ENCODE data around the gene MNAT1.
A peak's percentile ranks its signal among the peaks of the same experiment; 100 is the strongest.

The MNAT1 gene

DNA sequence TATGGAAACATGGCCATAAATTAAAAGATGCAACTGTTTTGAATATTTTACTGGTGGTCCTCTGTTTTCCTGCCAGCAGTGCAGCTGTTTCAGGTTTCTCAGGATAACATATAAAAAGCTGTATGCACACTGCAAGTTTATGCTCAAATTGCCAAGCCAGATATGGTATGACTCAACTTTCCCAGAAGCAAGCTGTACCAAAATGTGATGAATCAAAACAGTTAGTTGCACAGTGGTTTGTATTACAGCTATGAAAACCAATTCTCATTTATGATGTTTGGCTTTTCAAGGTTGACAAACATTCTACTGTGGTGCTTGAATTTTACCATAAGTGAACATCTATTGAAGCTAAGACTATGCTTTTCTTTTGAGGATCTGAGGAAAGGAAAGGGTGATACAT lies 230.8 kb downstream of the MNAT1 start:
- Histone ChIP-seq H3K9me3 (ENCODE audit: control insufficient read depth in 5 of 5, low read length in 5 of 5) (no peaks in the 10 kb centered on the region), H3K36me3 (ENCODE audit: control insufficient read depth in 5 of 5, insufficient read depth in 5 of 5, low read length in 5 of 5) (no peaks in the 10 kb centered on the region), H3K4me3 (ENCODE audit: low read depth in 1 of 5, low read length in 5 of 5) (no peak overlapping the region), H3K9ac (ENCODE audit: low read length in 5 of 5) (no peak overlapping the region), H3K27ac (ENCODE audit: low read depth, low read length) (no peak overlapping the region), H3K4me1 (ENCODE audit: control insufficient read depth in 5 of 5, insufficient read depth in 5 of 5, low read length in 5 of 5) (no peaks in the 10 kb centered on the region), H3K27me3 (ENCODE audit: control insufficient read depth in 5 of 5, insufficient read depth in 4 of 5, low read length in 5 of 5) (no peaks in the 10 kb centered on the region)

DNA sequence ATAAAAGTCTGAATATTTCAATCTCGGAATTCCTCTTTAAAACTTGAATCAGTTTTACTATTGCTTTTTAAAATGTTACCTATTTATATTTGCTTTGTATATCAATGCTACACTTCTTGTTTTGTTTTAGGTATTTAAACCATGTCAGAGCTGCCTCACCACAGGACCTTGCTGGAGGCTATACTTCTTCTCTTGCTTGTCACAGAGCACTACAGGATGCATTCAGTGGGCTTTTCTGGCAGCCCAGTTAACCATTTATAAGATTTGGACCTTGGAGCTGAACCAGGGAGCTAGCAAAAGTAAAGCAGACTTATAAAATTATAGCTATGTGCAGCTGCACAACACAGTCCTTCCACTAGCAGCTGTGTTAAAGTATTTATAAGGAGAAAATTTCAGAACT lies 233.5 kb downstream of the MNAT1 start:
- Histone ChIP-seq H3K27me3 (ENCODE audit: control insufficient read depth in 5 of 5, insufficient read depth in 4 of 5, low read length in 5 of 5) (no peaks in the 10 kb centered on the region), H3K36me3 (ENCODE audit: control insufficient read depth in 5 of 5, insufficient read depth in 5 of 5, low read length in 5 of 5) (peaks cover 0 to under 1% (median 0%) of the 10 kb centered on the region in 5 donors), H3K27ac (ENCODE audit: low read depth, low read length) (no peak overlapping the region), H3K4me3 (ENCODE audit: low read depth in 1 of 5, low read length in 5 of 5) (no peak overlapping the region), H3K4me1 (ENCODE audit: control insufficient read depth in 5 of 5, insufficient read depth in 5 of 5, low read length in 5 of 5) (no peaks in the 10 kb centered on the region), H3K9ac (ENCODE audit: low read length in 5 of 5) (no peak overlapping the region), H3K9me3 (ENCODE audit: control insufficient read depth in 5 of 5, low read length in 5 of 5) (no peaks in the 10 kb centered on the region)

DNA sequence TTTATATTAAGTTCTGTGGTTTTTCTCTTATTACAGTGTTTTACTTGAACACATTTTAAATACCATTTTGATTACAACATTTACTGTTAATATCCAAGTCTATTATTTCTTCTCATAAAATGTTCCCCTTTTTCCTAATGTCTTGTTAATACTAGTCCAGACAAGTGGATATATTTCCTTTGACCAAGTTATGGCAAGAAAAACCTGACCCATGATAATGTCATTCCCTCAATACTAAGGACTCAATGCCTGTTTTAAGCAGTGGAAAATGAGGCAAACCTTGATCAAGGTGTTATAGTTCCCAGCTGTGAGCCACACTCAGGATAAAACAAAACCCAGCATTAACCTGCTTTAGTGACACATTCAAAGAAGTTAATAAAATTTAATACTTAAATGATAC lies 234.1 kb downstream of the MNAT1 start:
- no peak overlapping the region for H3K27ac ChIP-seq (ENCODE audit: low read depth, low read length)
- H3K4me3 ChIP-seq (ENCODE audit: low read depth in 1 of 5, low read length in 5 of 5): no peak overlapping the region
- peaks cover 0 to 6% (median 0%) of the 10 kb centered on the region in 5 donors for H3K36me3 ChIP-seq (ENCODE audit: control insufficient read depth in 5 of 5, insufficient read depth in 5 of 5, low read length in 5 of 5)
- no peak overlapping the region for H3K9ac ChIP-seq (ENCODE audit: low read length in 5 of 5)
- no peaks in the 10 kb centered on the region for H3K9me3 ChIP-seq (ENCODE audit: control insufficient read depth in 5 of 5, low read length in 5 of 5)
- no peaks in the 10 kb centered on the region for H3K27me3 ChIP-seq (ENCODE audit: control insufficient read depth in 5 of 5, insufficient read depth in 4 of 5, low read length in 5 of 5)
- H3K4me1 ChIP-seq (ENCODE audit: control insufficient read depth in 5 of 5, insufficient read depth in 5 of 5, low read length in 5 of 5): no peaks in the 10 kb centered on the region

DNA sequence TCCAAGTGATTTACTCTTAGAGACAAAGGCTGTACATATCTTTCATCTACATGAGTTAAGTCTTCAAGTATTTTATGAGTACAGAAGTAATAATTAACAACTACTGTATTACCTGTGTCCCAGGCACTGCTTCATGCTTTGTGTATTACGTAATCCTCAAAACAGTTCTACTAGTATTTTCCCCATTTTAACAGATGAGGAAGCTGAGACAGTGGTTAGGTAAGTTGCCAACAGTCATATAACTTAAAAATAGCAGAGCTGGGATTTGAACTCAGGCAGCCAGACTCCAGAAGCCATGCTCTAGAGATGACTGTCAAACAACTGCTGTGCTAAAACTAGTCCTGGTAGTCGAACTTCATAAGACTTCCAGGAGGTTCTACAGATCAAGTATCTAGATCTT lies 235.6 kb downstream of the MNAT1 start:
- H3K9me3 ChIP-seq (ENCODE audit: control insufficient read depth in 5 of 5, low read length in 5 of 5): no peaks in the 10 kb centered on the region
- no peaks in the 10 kb centered on the region for H3K27me3 ChIP-seq (ENCODE audit: control insufficient read depth in 5 of 5, insufficient read depth in 4 of 5, low read length in 5 of 5)

DNA sequence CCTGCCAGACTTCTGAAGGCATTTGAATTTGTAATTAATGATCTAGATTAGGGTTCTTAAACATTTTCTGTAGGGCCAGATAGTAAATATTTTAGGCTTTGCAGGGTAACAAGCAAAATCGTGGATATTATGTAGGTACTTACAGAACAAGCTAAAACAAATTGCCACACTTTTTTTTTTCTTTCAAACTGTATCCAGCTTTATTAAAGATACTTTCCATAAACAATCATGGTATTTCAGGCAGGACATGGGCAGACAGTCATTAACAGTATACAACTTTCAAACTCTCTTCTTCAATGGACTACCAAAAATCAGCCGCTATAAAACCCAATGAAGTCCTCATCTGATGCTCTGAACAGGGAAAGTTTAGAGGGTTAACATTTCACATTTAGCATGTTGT lies 236.7 kb downstream of the MNAT1 start:
- Histone ChIP-seq H3K4me3 (ENCODE audit: low read depth in 1 of 5, low read length in 5 of 5) (no peak overlapping the region), H3K36me3 (ENCODE audit: control insufficient read depth in 5 of 5, insufficient read depth in 5 of 5, low read length in 5 of 5) (peaks cover 2 to 20% (median 16%) of the 10 kb centered on the region in 5 donors), H3K27me3 (ENCODE audit: control insufficient read depth in 5 of 5, insufficient read depth in 4 of 5, low read length in 5 of 5) (no peaks in the 10 kb centered on the region), H3K9ac (ENCODE audit: low read length in 5 of 5) (no peak overlapping the region), H3K9me3 (ENCODE audit: control insufficient read depth in 5 of 5, low read length in 5 of 5) (no peaks in the 10 kb centered on the region), H3K4me1 (ENCODE audit: control insufficient read depth in 5 of 5, insufficient read depth in 5 of 5, low read length in 5 of 5) (no peaks in the 10 kb centered on the region), H3K27ac (ENCODE audit: low read depth, low read length) (no peak overlapping the region)

More for the DNA sequence above, 235.6 kb downstream of the MNAT1 start:
- peaks cover 2 to 9% (median 6%) of the 10 kb centered on the region in 5 donors for H3K36me3 ChIP-seq (ENCODE audit: control insufficient read depth in 5 of 5, insufficient read depth in 5 of 5, low read length in 5 of 5)
- no peaks in the 10 kb centered on the region for H3K4me1 ChIP-seq (ENCODE audit: control insufficient read depth in 5 of 5, insufficient read depth in 5 of 5, low read length in 5 of 5)
- H3K27ac ChIP-seq (ENCODE audit: low read depth, low read length): no peak overlapping the region
- no peak overlapping the region for H3K9ac ChIP-seq (ENCODE audit: low read length in 5 of 5)
- no peak overlapping the region for H3K4me3 ChIP-seq (ENCODE audit: low read depth in 1 of 5, low read length in 5 of 5)

DNA sequence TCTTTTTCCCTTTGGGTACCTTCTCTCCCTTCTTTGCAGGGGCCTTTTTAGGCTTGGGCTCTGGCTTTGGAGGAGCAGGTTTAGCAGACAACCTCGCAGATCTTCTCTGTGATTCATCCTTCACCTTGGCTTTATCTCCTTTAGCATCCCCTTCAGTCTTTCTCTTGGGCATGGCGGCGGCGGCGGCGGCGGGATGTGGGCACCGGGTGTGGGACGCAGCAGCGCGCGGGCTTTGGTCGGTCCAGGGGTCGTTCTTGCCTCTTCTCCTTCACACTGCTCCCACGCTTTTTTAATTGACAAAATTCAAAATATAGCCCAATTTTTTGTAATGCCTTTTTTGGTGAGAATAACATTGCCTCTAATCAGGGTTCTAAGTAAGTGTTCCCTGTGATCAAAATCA lies 237.7 kb downstream of the MNAT1 start:
- H3K4me1 ChIP-seq (ENCODE audit: control insufficient read depth in 5 of 5, insufficient read depth in 5 of 5, low read length in 5 of 5): no peaks in the 10 kb centered on the region
- no peak overlapping the region for H3K27ac ChIP-seq (ENCODE audit: low read depth, low read length)
- peaks cover 2 to 23% (median 18%) of the 10 kb centered on the region in 5 donors for H3K36me3 ChIP-seq (ENCODE audit: control insufficient read depth in 5 of 5, insufficient read depth in 5 of 5, low read length in 5 of 5)
- no peak overlapping the region for H3K9ac ChIP-seq (ENCODE audit: low read length in 5 of 5)
- no peaks in the 10 kb centered on the region for H3K27me3 ChIP-seq (ENCODE audit: control insufficient read depth in 5 of 5, insufficient read depth in 4 of 5, low read length in 5 of 5)
- no peaks in the 10 kb centered on the region for H3K9me3 ChIP-seq (ENCODE audit: control insufficient read depth in 5 of 5, low read length in 5 of 5)
- H3K4me3 ChIP-seq (ENCODE audit: low read depth in 1 of 5, low read length in 5 of 5): no peak overlapping the region

- Histone ChIP-seq H3K9ac (ENCODE audit: low read length in 5 of 5) (no peak overlapping the region), H3K9me3 (ENCODE audit: control insufficient read depth in 5 of 5, low read length in 5 of 5) (no peaks in the 10 kb centered on the region), H3K4me1 (ENCODE audit: control insufficient read depth in 5 of 5, insufficient read depth in 5 of 5, low read length in 5 of 5) (peaks cover 0 to 5% (median 0%) of the 10 kb centered on the region in 5 donors), H3K27ac (ENCODE audit: low read depth, low read length) (no peak overlapping the region), H3K4me3 (ENCODE audit: low read depth in 1 of 5, low read length in 5 of 5) (no peak overlapping the region), H3K36me3 (ENCODE audit: control insufficient read depth in 5 of 5, insufficient read depth in 5 of 5, low read length in 5 of 5) (peaks cover 2 to 23% (median 18%) of the 10 kb centered on the region in 5 donors), H3K27me3 (ENCODE audit: control insufficient read depth in 5 of 5, insufficient read depth in 4 of 5, low read length in 5 of 5) (no peaks in the 10 kb centered on the region)
Observed at GRCh38 chr14:60973070-60973469, 238.5 kb downstream of the MNAT1 start.

DNA sequence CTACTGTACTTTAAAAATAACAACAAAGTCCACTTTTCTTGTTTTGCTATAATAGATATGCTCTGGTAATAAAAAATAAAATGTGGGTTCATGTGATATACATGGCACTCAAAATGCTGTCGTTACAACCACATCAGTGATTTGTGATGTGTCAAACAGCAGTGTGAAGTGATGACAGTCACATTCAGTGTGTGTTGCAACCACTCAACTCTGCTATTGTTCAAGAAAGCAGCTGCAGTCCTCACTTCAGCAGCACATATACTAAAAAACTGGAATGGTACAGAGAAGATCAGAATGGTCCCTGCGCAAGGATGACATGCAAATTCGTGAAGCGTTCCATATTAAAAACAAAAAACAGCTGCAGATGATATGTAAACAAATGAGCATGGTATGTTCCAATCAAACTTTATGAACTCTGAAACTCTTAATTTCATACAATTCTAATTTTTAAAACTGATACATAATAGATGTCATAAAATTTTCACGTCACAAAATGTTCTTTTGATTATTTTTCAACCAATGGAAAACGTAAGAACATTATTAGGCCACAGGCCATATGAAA lies 239.6 kb downstream of the MNAT1 start:
- peaks cover 0 to 8% (median 0%) of the 10 kb centered on the region in 5 donors for H3K4me1 ChIP-seq (ENCODE audit: control insufficient read depth in 5 of 5, insufficient read depth in 5 of 5, low read length in 5 of 5)
- H3K36me3 ChIP-seq (ENCODE audit: control insufficient read depth in 5 of 5, insufficient read depth in 5 of 5, low read length in 5 of 5): peaks cover 2 to 23% (median 18%) of the 10 kb centered on the region in 5 donors
- no peak overlapping the region for H3K27ac ChIP-seq (ENCODE audit: low read depth, low read length)
- H3K27me3 ChIP-seq (ENCODE audit: control insufficient read depth in 5 of 5, insufficient read depth in 4 of 5, low read length in 5 of 5): no peaks in the 10 kb centered on the region
- H3K9ac ChIP-seq (ENCODE audit: low read length in 5 of 5): no peak overlapping the region
- no peaks in the 10 kb centered on the region for H3K9me3 ChIP-seq (ENCODE audit: control insufficient read depth in 5 of 5, low read length in 5 of 5)
- H3K4me3 ChIP-seq (ENCODE audit: low read depth in 1 of 5, low read length in 5 of 5): no peak overlapping the region

DNA sequence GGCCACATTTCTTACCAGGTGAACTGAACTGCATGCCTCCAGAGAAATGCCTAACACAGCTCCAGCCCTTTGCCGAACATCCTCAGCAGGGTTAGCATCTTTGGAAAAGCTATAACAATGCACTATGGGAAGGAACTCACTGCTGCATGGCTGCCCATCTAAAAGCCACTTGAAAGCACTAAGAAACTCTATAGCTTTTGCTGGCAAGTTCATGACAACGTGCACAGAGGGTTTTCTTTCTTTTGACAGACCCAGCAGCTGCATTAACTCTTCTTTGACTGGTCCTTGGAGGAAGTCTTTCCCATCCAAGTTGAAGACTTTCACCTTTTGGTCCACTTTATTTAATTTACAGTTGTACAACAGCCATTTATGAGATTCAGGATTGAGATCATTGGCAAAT lies 241.0 kb downstream of the MNAT1 start:
- Histone ChIP-seq H3K4me3 (ENCODE audit: low read depth in 1 of 5, low read length in 5 of 5) (no peak overlapping the region), H3K9me3 (ENCODE audit: control insufficient read depth in 5 of 5, low read length in 5 of 5) (no peaks in the 10 kb centered on the region), H3K9ac (ENCODE audit: low read length in 5 of 5) (no peak overlapping the region), H3K27me3 (ENCODE audit: control insufficient read depth in 5 of 5, insufficient read depth in 4 of 5, low read length in 5 of 5) (no peaks in the 10 kb centered on the region), H3K4me1 (ENCODE audit: control insufficient read depth in 5 of 5, insufficient read depth in 5 of 5, low read length in 5 of 5) (peaks cover 0 to 20% (median 8%) of the 10 kb centered on the region in 5 donors), H3K27ac (ENCODE audit: low read depth, low read length) (no peak overlapping the region), H3K36me3 (ENCODE audit: control insufficient read depth in 5 of 5, insufficient read depth in 5 of 5, low read length in 5 of 5) (peaks cover 2 to 23% (median 18%) of the 10 kb centered on the region in 5 donors)

GRCh38 chr14:60977847-60978246 lies 243.3 kb downstream of the MNAT1 start:
- peak overlapping the region in 1 of 5 donors; percentile 21 for H3K9ac ChIP-seq (ENCODE audit: low read length in 5 of 5)
- no peaks in the 10 kb centered on the region for H3K9me3 ChIP-seq (ENCODE audit: control insufficient read depth in 5 of 5, low read length in 5 of 5)
- H3K4me1 ChIP-seq (ENCODE audit: control insufficient read depth in 5 of 5, insufficient read depth in 5 of 5, low read length in 5 of 5): peaks cover 5 to 36% (median 27%) of the 10 kb centered on the region in 5 donors
- H3K27ac ChIP-seq (ENCODE audit: low read depth, low read length): no peak overlapping the region
- H3K36me3 ChIP-seq (ENCODE audit: control insufficient read depth in 5 of 5, insufficient read depth in 5 of 5, low read length in 5 of 5): peaks cover 2 to 23% (median 18%) of the 10 kb centered on the region in 5 donors
- no peaks in the 10 kb centered on the region for H3K27me3 ChIP-seq (ENCODE audit: control insufficient read depth in 5 of 5, insufficient read depth in 4 of 5, low read length in 5 of 5)
- no peak overlapping the region for H3K4me3 ChIP-seq (ENCODE audit: low read depth in 1 of 5, low read length in 5 of 5)

All from subcutaneous abdominal adipose tissue (tissue), 5 donors.